HFF-Myc (cell line): ENCODE measurements around the gene ACTN4.
"Not testable (repeated sequence)": the region's sequence is repeated elsewhere in the genome, so short reads cannot be mapped to it uniquely, and the experiment has no call there.

Experiments
- DNase-seq: peaks from one replicate; pipeline ENCODE4 v3.0.0-alpha.2; 2011; ENCODE audit warnings: low read depth; ENCODE audit errors: extremely low read depth
- H3K4me3 ChIP-seq: replicated peaks from 2 replicates; pipeline ENCODE4 v1.5.1; 2011; ENCODE audit warnings: low read depth, mild to moderate bottlenecking, control low read depth, low read length
- CTCF ChIP-seq: IDR thresholded peaks from 2 replicates; pipeline ENCODE4 v1.5.1; 2012; ENCODE audit warnings: mild to moderate bottlenecking, low read depth, low read length, control low read depth; ENCODE audit errors: missing control alignments

ACTN4 gene

GRCh38 chr19:38743394-38744297 lies 96.2 kb downstream of the ACTN4 start:
- DNase-seq, result no peak
- no peak for TF ChIP-seq CTCF
- H3K4me3 ChIP-seq, result no peak overlapping the region

GRCh38 chr19:38744298-38744681 lies 96.8 kb downstream of the ACTN4 start, which contains the start of gene CAPN12:
Gene CAPN12 (minus strand): TSS chr19:38744474. CDS start chr19:38744165, 309 bp downstream.
- TF ChIP-seq CTCF, result no peak
- no peak for DNase-seq
- H3K4me3 ChIP-seq, result no peak within 1 kb of the TSS

GRCh38 chr19:38744874-38745273 lies 97.4 kb downstream of the ACTN4 start:
- H3K4me3 ChIP-seq, result no peak overlapping the region
- TF ChIP-seq CTCF, result no peak

GRCh38 chr19:38745316-38745715 lies 97.9 kb downstream of the ACTN4 start:
- no peak for DNase-seq
- no peak for TF ChIP-seq CTCF
- no peak overlapping the region for H3K4me3 ChIP-seq

More at GRCh38 chr19:38744874-38745273, 97.4 kb downstream of the ACTN4 start:
- no peak for DNase-seq

GRCh38 chr19:38753783-38754182 lies 106.3 kb downstream of the ACTN4 start:
- DNase-seq, H3K4me3 ChIP-seq: not testable (repeated sequence)

GRCh38 chr19:38754196-38754595 lies 106.7 kb downstream of the ACTN4 start:
- not testable (repeated sequence) for DNase-seq, H3K4me3 ChIP-seq

GRCh38 chr19:38759590-38760003 lies 112.1 kb downstream of the ACTN4 start:
- H3K4me3 ChIP-seq, result no peak overlapping the region
- DNase-seq, result no peak
- no peak for TF ChIP-seq CTCF

GRCh38 chr19:38760805-38761517 lies 113.5 kb downstream of the ACTN4 start:
- not testable (repeated sequence) for DNase-seq, H3K4me3 ChIP-seq

GRCh38 chr19:38761884-38762389 lies 114.5 kb downstream of the ACTN4 start:
- not testable (repeated sequence) for H3K4me3 ChIP-seq, DNase-seq
